Hepatocyte (in vitro differentiated cells): Measurements from ENCODE around the gene RETN.

Experiments used
- EZH2phosphoT487 ChIP-seq: fragments of 200-600 bp; sonication (generic); IDR thresholded peaks from one replicate; pipeline ENCODE4 v1.6.1; 2018; ENCODE audit warnings: antibody characterized with exemption, mild to moderate bottlenecking, low read depth, moderate library complexity; ENCODE audit not compliant: unreplicated experiment, severe bottlenecking
- TF ChIP-seq, protein P1 (sequence below): fragments of 200-600 bp; sonication (generic); IDR thresholded peaks from 2 replicates; pipeline ENCODE4 v1.5.1; 2016; ENCODE audit warnings: antibody characterized with exemption, mild to moderate bottlenecking; ENCODE audit not compliant: poor library complexity

DNA sequence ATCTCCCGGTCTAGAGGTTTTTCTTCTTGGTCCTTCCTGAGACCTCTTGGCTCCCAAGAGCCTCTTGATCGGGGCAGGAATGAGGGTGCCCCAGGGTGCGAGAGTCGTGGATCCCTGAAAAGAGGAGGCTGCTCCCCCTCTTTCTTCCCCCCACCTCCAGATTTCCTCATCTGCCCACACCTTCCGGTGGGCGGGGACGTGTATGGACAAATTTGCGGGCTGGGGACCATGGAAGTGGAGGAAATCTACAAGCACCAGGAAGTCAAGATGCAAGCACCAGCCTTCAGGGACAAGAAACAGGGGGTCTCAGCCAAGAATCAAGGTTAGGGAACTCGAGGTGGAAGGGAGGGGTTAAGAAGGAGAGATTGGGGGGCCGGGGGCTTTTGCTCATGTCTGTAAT lies 8.0 kb downstream of the RETN start, which contains the start of gene MCEMP1:
- TF ChIP-seq, protein P1, sequence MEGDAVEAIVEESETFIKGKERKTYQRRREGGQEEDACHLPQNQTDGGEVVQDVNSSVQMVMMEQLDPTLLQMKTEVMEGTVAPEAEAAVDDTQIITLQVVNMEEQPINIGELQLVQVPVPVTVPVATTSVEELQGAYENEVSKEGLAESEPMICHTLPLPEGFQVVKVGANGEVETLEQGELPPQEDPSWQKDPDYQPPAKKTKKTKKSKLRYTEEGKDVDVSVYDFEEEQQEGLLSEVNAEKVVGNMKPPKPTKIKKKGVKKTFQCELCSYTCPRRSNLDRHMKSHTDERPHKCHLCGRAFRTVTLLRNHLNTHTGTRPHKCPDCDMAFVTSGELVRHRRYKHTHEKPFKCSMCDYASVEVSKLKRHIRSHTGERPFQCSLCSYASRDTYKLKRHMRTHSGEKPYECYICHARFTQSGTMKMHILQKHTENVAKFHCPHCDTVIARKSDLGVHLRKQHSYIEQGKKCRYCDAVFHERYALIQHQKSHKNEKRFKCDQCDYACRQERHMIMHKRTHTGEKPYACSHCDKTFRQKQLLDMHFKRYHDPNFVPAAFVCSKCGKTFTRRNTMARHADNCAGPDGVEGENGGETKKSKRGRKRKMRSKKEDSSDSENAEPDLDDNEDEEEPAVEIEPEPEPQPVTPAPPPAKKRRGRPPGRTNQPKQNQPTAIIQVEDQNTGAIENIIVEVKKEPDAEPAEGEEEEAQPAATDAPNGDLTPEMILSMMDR: no peak
- no peak for TF ChIP-seq EZH2phosphoT487
